PC-9 (cell line): ENCODE data around the gene DNAJA4. TPM values are rescaled to one million over a fixed set of nuclear protein-coding genes. Genes with fewer than 3 reads are reported as not detected.
A peak's percentile ranks its signal among the peaks of the same experiment; 100 is the strongest.

Experiments
- BruUV-seq: library from RNA; stranded (reverse); fragments of 400-500 nt; replicated peaks from 2 replicates; lab custom pipeline; 2021; lab: Mats Ljungman, UMichigan
- CTCF ChIA-PET: fragments of 300-600 bp; sonication (Branson Sonifier 250); formaldehyde crosslinking; loops from one replicate; lab custom pipeline; 2022; ENCODE audit warnings: antibody characterized with exemption; lab: Charles Lee
- POLR2A ChIA-PET: fragments of 300-600 bp; sonication (Branson Sonifier 250); formaldehyde crosslinking; loops from one replicate; lab custom pipeline; 2022; ENCODE audit warnings: antibody characterized with exemption; ENCODE audit not compliant: unreplicated experiment; lab: Charles Lee
- DNase-seq, 2 experiments: peaks; one replicate each; pipeline versions ENCODE4 v3.0.0 to v3.0.0-alpha.2; 2015 to 2022; ENCODE audit warnings: mixed read lengths in 1 of 2
- H2AFZ ChIP-seq: fragments of 200-600 bp; sonication (generic); 2 replicates; pipeline ENCODE4 v1.8.1; 2017; ENCODE audit warnings: antibody characterized with exemption
- H3F3A ChIP-seq: fragments of 200-600 bp; sonication (generic); 2 replicates; pipeline ENCODE4 v1.8.1; 2017; ENCODE audit warnings: antibody characterized with exemption, mild to moderate bottlenecking, low read depth; ENCODE audit not compliant: insufficient read depth
- H3K27ac ChIP-seq: fragments of 200-600 bp; sonication (generic); 2 replicates; pipeline ENCODE4 v1.6.1; 2016; ENCODE audit warnings: mixed run types
- H3K27me3 ChIP-seq: fragments of 200-600 bp; sonication (generic); 2 replicates; pipeline ENCODE4 v1.6.1; 2016; ENCODE audit warnings: low read depth, mixed run types; ENCODE audit not compliant: insufficient read depth
- H3K36me3 ChIP-seq: fragments of 200-600 bp; sonication (generic); 2 replicates; pipeline ENCODE4 v1.6.1; 2016; ENCODE audit warnings: low read depth, mixed run types
- H3K4me1 ChIP-seq: fragments of 200-600 bp; sonication (generic); replicated peaks from 2 replicates; pipeline ENCODE4 v1.6.1; 2016; ENCODE audit warnings: mixed run types; ENCODE audit not compliant: insufficient read depth
- H3K4me2 ChIP-seq: fragments of 200-600 bp; sonication (generic); 2 replicates; pipeline ENCODE4 v1.6.1; 2017; ENCODE audit warnings: mixed run types
- H3K4me3 ChIP-seq: fragments of 200-600 bp; sonication (generic); 2 replicates; pipeline ENCODE4 v1.6.1; 2016; ENCODE audit warnings: mixed run types
- H3K79me2 ChIP-seq: fragments of 200-600 bp; sonication (generic); 2 replicates; pipeline ENCODE4 v1.6.1; 2017; ENCODE audit warnings: low read depth, mixed run types
- H3K9me2 ChIP-seq: fragments of 200-600 bp; sonication (generic); 2 replicates; pipeline ENCODE4 v1.8.1; 2017; ENCODE audit warnings: mild to moderate bottlenecking; ENCODE audit not compliant: insufficient read depth
- H3K9me3 ChIP-seq: fragments of 200-600 bp; sonication (generic); 2 replicates; pipeline ENCODE4 v1.8.1; 2016; ENCODE audit warnings: low read depth; ENCODE audit not compliant: insufficient read depth
- H4K20me1 ChIP-seq: fragments of 200-600 bp; sonication (generic); 2 replicates; pipeline ENCODE4 v1.8.1; 2017; ENCODE audit not compliant: insufficient read depth
- CTCF ChIP-seq: fragments of 200-600 bp; sonication (generic); conservative IDR thresholded peaks from 2 replicates; pipeline ENCODE4 v1.6.1; 2017; ENCODE audit warnings: mixed run types, antibody characterized with exemption, mild to moderate bottlenecking, moderate library complexity
- EZH2 ChIP-seq: fragments of 200-600 bp; sonication (generic); IDR thresholded peaks from 2 replicates; pipeline ENCODE4 v1.8.0; 2017; ENCODE audit warnings: antibody characterized with exemption, low read depth
- intact Hi-C: fragments of 100-400 bp; cut with micrococcal nuclease; formaldehyde crosslinking; loops from one replicate; pipeline ENCODE4 v1.10.0; 2022; ENCODE audit not compliant: unreplicated experiment
- total RNA-seq: library from RNA; stranded (reverse); gene quantifications from 2 replicates; pipeline ENCODE4 v1.2.3, GENCODE V29; 2021

The DNAJA4 gene
- total RNA-seq, 1 experiment from 2014 or later = 0.35 TPM

- POLR2A ChIA-PET = interaction anchor here (0.6 kb wide), 1 partner anchor 147 kb away, joined by 3 read pairs; the partner anchor contains the start of gene IREB2
- H3K36me3 ChIP-seq = peaks cover 34% of the 10 kb centered on the region
Measured at GRCh38 chr15:78291052-78291451, 26.7 kb downstream of the DNAJA4 start.

GRCh38 chr15:78291698-78292097 lies 27.3 kb downstream of the DNAJA4 start:
- Histone ChIP-seq H3K4me1 (peaks cover 20% of the 10 kb centered on the region), H3K9me3 (no peaks in the 10 kb centered on the region), H3K27ac (peak overlapping the region; percentile 34), H3K4me2 (peak overlapping the region; percentile 54), H3K79me2 (peaks cover 4% of the 10 kb centered on the region), H3F3A (peaks cover 22% of the 10 kb centered on the region), H3K27me3 (no peaks in the 10 kb centered on the region), H3K4me3 (no peak overlapping the region), H2AFZ (no peak overlapping the region), H4K20me1 (no peaks in the 10 kb centered on the region), H3K9me2 (no peaks in the 10 kb centered on the region), H3K36me3 (peaks cover 31% of the 10 kb centered on the region; the same call in 1 of the 2 replicates)
- TF ChIP-seq EZH2 (no peak), CTCF (no peak)
- intact Hi-C loops = no loop called here
- no TSS peak for BruUV-seq
- ChIA-PET CTCF (interaction anchor here (0.7 kb wide), 1 partner anchor 8 kb away, joined by 8 read pairs; the partner anchor contains the start of gene SKIC8), POLR2A (interaction anchor here (0.6 kb wide), 1 partner anchor 146 kb away, joined by 3 read pairs; the partner anchor contains the start of gene IREB2)
- DNase-seq = peak; percentile 69 to 86

More at GRCh38 chr15:78291052-78291451, 26.7 kb downstream of the DNAJA4 start:
- Histone ChIP-seq H3K9me3 (no peaks in the 10 kb centered on the region), H3K79me2 (no peaks in the 10 kb centered on the region), H3K4me1 (peaks cover 20% of the 10 kb centered on the region), H3K4me3 (no peak overlapping the region), H4K20me1 (no peaks in the 10 kb centered on the region), H2AFZ (no peak overlapping the region), H3K27ac (peak overlapping the region; percentile 32), H3K9me2 (no peaks in the 10 kb centered on the region), H3K4me2 (peak overlapping the region; percentile 54), H3F3A (peaks cover 22% of the 10 kb centered on the region), H3K27me3 (no peaks in the 10 kb centered on the region)
- no peak for TF ChIP-seq CTCF
- TF ChIP-seq EZH2 = no peak
- no peak for DNase-seq
- no TSS peak for BruUV-seq
- intact Hi-C loops = no loop called here
- CTCF ChIA-PET = interaction anchor here (0.6 to 0.7 kb wide), 2 partner anchors 9 to 69 kb away, joined by 3 to 8 read pairs; partner anchors contain the start of gene SKIC8

GRCh38 chr15:78292219-78292618 lies 27.9 kb downstream of the DNAJA4 start:
- peak overlapping the region; percentile 34 for H3K27ac ChIP-seq
- H3K4me1 ChIP-seq = peaks cover 20% of the 10 kb centered on the region
- H3K79me2 ChIP-seq = peaks cover 9% of the 10 kb centered on the region
- CTCF ChIA-PET = no interaction called here
- no peaks in the 10 kb centered on the region for H3K9me2 ChIP-seq
- no peak for TF ChIP-seq CTCF
- no peak for TF ChIP-seq EZH2
- no peak for DNase-seq
- no peaks in the 10 kb centered on the region for H3K27me3 ChIP-seq
- H4K20me1 ChIP-seq = no peaks in the 10 kb centered on the region
- peaks cover 22% of the 10 kb centered on the region for H3F3A ChIP-seq
- H2AFZ ChIP-seq = no peak overlapping the region
- no peak overlapping the region for H3K4me2 ChIP-seq
- H3K36me3 ChIP-seq = peaks cover 31% of the 10 kb centered on the region; the same call in 1 of the 2 replicates
- POLR2A ChIA-PET = no interaction called here
- BruUV-seq = no TSS peak
- H3K4me3 ChIP-seq = no peak overlapping the region
- no peaks in the 10 kb centered on the region for H3K9me3 ChIP-seq
- intact Hi-C loops = no loop called here
